ENCODE data around the gene PDE9A.

Gene PDE9A

GRCh38 chr21:42741066-42741465 is 87.6 kb downstream of the PDE9A start:
- Histone ChIP-seq H3K36me3 (ENCODE audit: control insufficient read depth in 1 of 2, insufficient read depth in 2 of 2, low read length in 2 of 2) (peaks cover 2 to 15% of the 10 kb centered on the region in 2 experiments), H3K27me3 (ENCODE audit: insufficient read depth, low read length) (no peaks in the 10 kb centered on the region), H2AK5ac (ENCODE audit: low read length) (no peak overlapping the region), H4K8ac (ENCODE audit: low read depth, low read length) (no peak overlapping the region), H3K18ac (ENCODE audit: low read length) (no peak overlapping the region), H3K9ac (ENCODE audit: low read length) (no peak overlapping the region), H3K4me3 (ENCODE audit: low read depth, low read length) (no peak overlapping the region), H2BK5ac (ENCODE audit: low read depth, low read length, poor library complexity) (no peak overlapping the region), H3K4ac (ENCODE audit: low read depth, low read length) (no peak overlapping the region), H2BK12ac (ENCODE audit: low read length) (no peak overlapping the region), H3K79me1 (ENCODE audit: low read length) (no peaks in the 10 kb centered on the region), H3K14ac (ENCODE audit: low read length) (no peak overlapping the region), H4K91ac (ENCODE audit: low read depth, low read length) (no peak overlapping the region), H3K27ac (ENCODE audit: low read depth, low read length) (no peak overlapping the region), H3K23ac (ENCODE audit: low read length) (peak overlapping the region; percentile 13), H2AFZ (ENCODE audit: insufficient read depth, low read length, poor library complexity) (no peak overlapping the region), H4K12ac (ENCODE audit: low read depth, low read length) (no peak overlapping the region), H3K79me2 (ENCODE audit: control insufficient read depth, insufficient read depth, low read length, poor library complexity) (no peaks in the 10 kb centered on the region), H2BK120ac (ENCODE audit: insufficient read depth, low read length, poor library complexity) (no peak overlapping the region), H3K9me3 (ENCODE audit: insufficient read depth, low read depth, low read length) (no peaks in the 10 kb centered on the region), H3K4me2 (ENCODE audit: low read length) (no peak overlapping the region), H3K4me1 (ENCODE audit: control insufficient read depth in 1 of 2, insufficient read depth in 2 of 2, low read length in 2 of 2) (peaks cover 9 to 11% of the 10 kb centered on the region in 2 experiments)
- no peak for DNase-seq
- WGBS (ENCODE audit: extremely low coverage, insufficient coverage, insufficient read length) = no CpG with 5 or more reads among the region's 10 CpGs

GRCh38 chr21:42744520-42745445 is 91.4 kb downstream of the PDE9A start:
- Histone ChIP-seq H2AK5ac (ENCODE audit: low read length) (no peak overlapping the region), H3K4me1 (ENCODE audit: control insufficient read depth in 1 of 2, insufficient read depth in 2 of 2, low read length in 2 of 2) (peaks cover 17 to 20% of the 10 kb centered on the region in 2 experiments), H3K14ac (ENCODE audit: low read length) (no peak overlapping the region), H3K4me2 (ENCODE audit: low read length) (no peak overlapping the region), H2AFZ (ENCODE audit: insufficient read depth, low read length, poor library complexity) (no peak overlapping the region), H2BK12ac (ENCODE audit: low read length) (no peak overlapping the region), H4K8ac (ENCODE audit: low read depth, low read length) (no peak overlapping the region), H3K18ac (ENCODE audit: low read length) (no peak overlapping the region), H3K9ac (ENCODE audit: low read length) (no peak overlapping the region), H3K27me3 (ENCODE audit: insufficient read depth, low read length) (no peaks in the 10 kb centered on the region), H3K4me3 (ENCODE audit: low read depth, low read length) (no peak overlapping the region), H3K4ac (ENCODE audit: low read depth, low read length) (no peak overlapping the region), H2BK5ac (ENCODE audit: low read depth, low read length, poor library complexity) (no peak overlapping the region), H3K79me2 (ENCODE audit: control insufficient read depth, insufficient read depth, low read length, poor library complexity) (no peaks in the 10 kb centered on the region), H3K79me1 (ENCODE audit: low read length) (no peaks in the 10 kb centered on the region), H4K91ac (ENCODE audit: low read depth, low read length) (no peak overlapping the region), H3K9me3 (ENCODE audit: insufficient read depth, low read depth, low read length) (no peaks in the 10 kb centered on the region), H4K12ac (ENCODE audit: low read depth, low read length) (no peak overlapping the region), H3K36me3 (ENCODE audit: control insufficient read depth in 1 of 2, insufficient read depth in 2 of 2, low read length in 2 of 2) (peaks cover 2 to 6% of the 10 kb centered on the region in 2 experiments), H2BK120ac (ENCODE audit: insufficient read depth, low read length, poor library complexity) (no peak overlapping the region), H3K27ac (ENCODE audit: low read depth, low read length) (no peak overlapping the region), H3K23ac (ENCODE audit: low read length) (no peak overlapping the region)
- DNase-seq = no peak
- WGBS (ENCODE audit: extremely low coverage, insufficient coverage, insufficient read length) = no CpG with 5 or more reads among the region's 30 CpGs

GRCh38 chr21:42745511-42746239 is 92.3 kb downstream of the PDE9A start:
- Histone ChIP-seq H2AFZ (ENCODE audit: insufficient read depth, low read length, poor library complexity) (no peak overlapping the region), H3K79me2 (ENCODE audit: control insufficient read depth, insufficient read depth, low read length, poor library complexity) (no peaks in the 10 kb centered on the region), H3K4me2 (ENCODE audit: low read length) (no peak overlapping the region), H2BK12ac (ENCODE audit: low read length) (peak overlapping the region; percentile 4), H3K36me3 (ENCODE audit: control insufficient read depth in 1 of 2, insufficient read depth in 2 of 2, low read length in 2 of 2) (peaks cover 2 to 6% of the 10 kb centered on the region in 2 experiments), H3K27ac (ENCODE audit: low read depth, low read length) (no peak overlapping the region), H3K4me1 (ENCODE audit: control insufficient read depth in 1 of 2, insufficient read depth in 2 of 2, low read length in 2 of 2) (peaks cover 17 to 20% of the 10 kb centered on the region in 2 experiments), H3K18ac (ENCODE audit: low read length) (no peak overlapping the region), H3K9me3 (ENCODE audit: insufficient read depth, low read depth, low read length) (no peaks in the 10 kb centered on the region), H2AK5ac (ENCODE audit: low read length) (no peak overlapping the region), H3K23ac (ENCODE audit: low read length) (no peak overlapping the region), H3K14ac (ENCODE audit: low read length) (no peak overlapping the region), H3K4ac (ENCODE audit: low read depth, low read length) (no peak overlapping the region), H2BK5ac (ENCODE audit: low read depth, low read length, poor library complexity) (no peak overlapping the region), H2BK120ac (ENCODE audit: insufficient read depth, low read length, poor library complexity) (no peak overlapping the region), H3K79me1 (ENCODE audit: low read length) (no peaks in the 10 kb centered on the region), H4K8ac (ENCODE audit: low read depth, low read length) (no peak overlapping the region), H3K4me3 (ENCODE audit: low read depth, low read length) (no peak overlapping the region), H3K9ac (ENCODE audit: low read length) (no peak overlapping the region), H3K27me3 (ENCODE audit: insufficient read depth, low read length) (no peaks in the 10 kb centered on the region), H4K12ac (ENCODE audit: low read depth, low read length) (no peak overlapping the region), H4K91ac (ENCODE audit: low read depth, low read length) (no peak overlapping the region)
- DNase-seq = no peak
- no CpG with 5 or more reads among the region's 22 CpGs for WGBS (ENCODE audit: extremely low coverage, insufficient coverage, insufficient read length)

DNA sequence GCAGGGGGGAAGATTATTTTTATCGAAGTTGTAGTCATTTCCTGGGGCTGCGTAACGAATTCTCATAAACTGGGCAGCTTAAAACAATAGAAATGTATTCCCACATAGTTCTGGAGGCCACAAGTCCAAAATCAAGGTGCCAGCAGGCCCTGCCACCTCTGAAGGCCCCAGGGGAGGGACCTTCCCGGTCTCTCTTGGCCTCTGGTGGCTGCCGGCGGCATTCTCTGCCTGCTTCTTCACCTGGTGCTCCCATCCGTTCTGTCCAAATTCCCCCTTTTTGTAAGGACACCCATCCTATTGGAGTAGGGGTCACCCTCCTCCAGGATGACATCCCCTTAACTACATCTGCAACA is 92.8 kb downstream of the PDE9A start:
- Histone ChIP-seq H2AK5ac (ENCODE audit: low read length) (no peak overlapping the region), H3K4ac (ENCODE audit: low read depth, low read length) (no peak overlapping the region), H3K79me1 (ENCODE audit: low read length) (no peaks in the 10 kb centered on the region), H2BK12ac (ENCODE audit: low read length) (no peak overlapping the region), H3K4me1 (ENCODE audit: control insufficient read depth in 1 of 2, insufficient read depth in 2 of 2, low read length in 2 of 2) (peaks cover 17 to 21% of the 10 kb centered on the region in 2 experiments), H2BK5ac (ENCODE audit: low read depth, low read length, poor library complexity) (no peak overlapping the region), H3K14ac (ENCODE audit: low read length) (no peak overlapping the region), H3K79me2 (ENCODE audit: control insufficient read depth, insufficient read depth, low read length, poor library complexity) (no peaks in the 10 kb centered on the region), H3K36me3 (ENCODE audit: control insufficient read depth in 1 of 2, insufficient read depth in 2 of 2, low read length in 2 of 2) (peaks cover 2 to 4% of the 10 kb centered on the region in 2 experiments), H4K91ac (ENCODE audit: low read depth, low read length) (no peak overlapping the region), H3K4me2 (ENCODE audit: low read length) (no peak overlapping the region), H3K27ac (ENCODE audit: low read depth, low read length) (no peak overlapping the region), H4K12ac (ENCODE audit: low read depth, low read length) (no peak overlapping the region), H3K27me3 (ENCODE audit: insufficient read depth, low read length) (no peaks in the 10 kb centered on the region), H4K8ac (ENCODE audit: low read depth, low read length) (no peak overlapping the region), H2BK120ac (ENCODE audit: insufficient read depth, low read length, poor library complexity) (no peak overlapping the region), H2AFZ (ENCODE audit: insufficient read depth, low read length, poor library complexity) (no peak overlapping the region), H3K18ac (ENCODE audit: low read length) (no peak overlapping the region), H3K9me3 (ENCODE audit: insufficient read depth, low read depth, low read length) (no peaks in the 10 kb centered on the region), H3K9ac (ENCODE audit: low read length) (no peak overlapping the region), H3K4me3 (ENCODE audit: low read depth, low read length) (no peak overlapping the region), H3K23ac (ENCODE audit: low read length) (no peak overlapping the region)
- no peak for DNase-seq
- WGBS (ENCODE audit: extremely low coverage, insufficient coverage, insufficient read length) = no CpG with 5 or more reads among the region's 7 CpGs

Data from trophoblast cell (in vitro differentiated cells and primary cell).